Measurements from ENCODE around the gene MAGI1. TPM values are rescaled to one million over a fixed set of nuclear protein-coding genes. Genes with fewer than 3 reads are reported as not detected.

Gene MAGI1
- total RNA-seq, 2 experiments from 2014 or later: not detected

DNA sequence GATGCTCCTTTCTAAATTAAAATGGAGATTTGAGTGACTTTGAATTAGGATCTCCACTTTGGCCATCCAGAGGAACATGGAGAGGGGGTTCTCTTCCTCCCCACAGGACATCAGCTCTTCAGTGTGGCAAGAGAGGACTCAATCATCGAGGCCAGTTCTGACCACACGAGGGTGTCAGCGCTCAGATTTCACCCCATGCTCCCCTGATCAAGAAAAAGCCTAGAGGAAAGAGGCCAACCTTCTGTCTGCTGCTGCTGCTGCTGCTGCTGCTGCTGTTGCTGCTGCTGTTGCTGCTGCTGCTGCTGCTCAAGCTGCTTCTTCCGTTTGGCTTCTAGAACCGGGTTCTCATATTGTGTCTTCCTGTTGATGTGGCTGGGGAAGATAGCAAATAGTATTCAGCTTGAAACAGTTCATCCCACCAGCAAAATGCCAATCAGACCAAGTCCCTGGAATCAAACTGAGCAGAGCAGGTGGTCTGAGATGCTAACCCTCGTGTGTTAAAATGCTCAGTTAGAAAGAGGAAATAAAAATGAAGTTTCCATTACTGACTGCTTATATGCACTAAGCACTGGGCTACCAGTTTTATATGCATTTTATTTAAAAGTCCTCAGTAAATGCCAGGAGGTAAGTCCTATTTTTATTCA lies 599.0 kb downstream of the MAGI1 start:
- intact Hi-C loops (cut with micrococcal nuclease): loop anchor here (10.0 kb wide), 1 partner anchor 905 kb away; no protein-coding TSS in a partner anchor
- Mint-ChIP-seq H3K4me3 (no peak overlapping the region), H3K9me3 (peaks cover 1% of the 10 kb centered on the region), H3K27ac (no peak overlapping the region), H3K36me3 (ENCODE audit: low read depth) (no peaks in the 10 kb centered on the region), H3K27me3 (ENCODE audit: low read depth) (no peaks in the 10 kb centered on the region), H3K4me1 (ENCODE audit: low read depth) (no peaks in the 10 kb centered on the region)
- CTCF ChIA-PET: no interaction called here
- DNase-seq: no peak

DNA sequence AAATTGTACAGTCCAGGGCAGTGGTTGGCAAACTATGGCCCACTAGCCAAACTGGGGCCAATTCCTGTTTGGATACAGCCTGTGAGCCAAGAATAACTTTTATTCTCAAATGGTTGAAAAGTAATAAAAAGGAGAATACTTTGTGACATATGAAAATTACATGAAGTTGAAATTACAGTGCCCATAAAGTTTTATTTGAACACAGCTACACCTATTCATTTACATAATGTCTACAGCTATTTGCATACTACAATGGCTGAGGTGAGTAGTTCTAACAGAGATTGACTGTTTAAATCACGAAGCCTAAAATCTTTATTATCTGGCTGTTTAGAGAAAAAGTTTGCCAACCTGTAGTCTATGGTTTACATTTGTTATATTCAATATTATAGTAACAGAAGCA lies 600.1 kb downstream of the MAGI1 start:
- no peak overlapping the region for H3K4me3 Mint-ChIP-seq
- H3K27ac Mint-ChIP-seq: no peak overlapping the region
- H3K9me3 Mint-ChIP-seq: peaks cover 3% of the 10 kb centered on the region
- no peaks in the 10 kb centered on the region for H3K36me3 Mint-ChIP-seq (ENCODE audit: low read depth)
- H3K27me3 Mint-ChIP-seq (ENCODE audit: low read depth): no peaks in the 10 kb centered on the region
- no peaks in the 10 kb centered on the region for H3K4me1 Mint-ChIP-seq (ENCODE audit: low read depth)
- CTCF ChIA-PET: no interaction called here
- intact Hi-C loops (cut with micrococcal nuclease): loop anchor here (10.0 kb wide), 1 partner anchor 904 kb away; no protein-coding TSS in a partner anchor
- DNase-seq: no peak

DNA sequence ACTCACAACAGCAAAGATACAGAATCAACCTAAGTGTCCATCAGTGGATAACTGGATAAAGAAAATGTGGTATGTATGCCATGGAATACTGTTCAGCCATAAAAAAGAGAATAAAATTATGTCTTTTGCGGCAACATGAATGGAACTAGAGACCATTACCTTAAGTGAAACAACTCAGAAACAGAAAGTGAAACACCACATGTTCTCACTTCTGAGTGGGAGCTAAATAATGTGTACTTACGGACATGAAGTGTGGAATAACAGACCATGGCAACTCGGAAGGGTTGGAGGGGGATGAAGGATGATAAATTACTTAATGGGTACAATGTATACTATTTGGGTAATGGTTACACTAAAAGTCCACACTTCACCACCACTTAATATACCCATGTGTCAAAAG lies 600.6 kb downstream of the MAGI1 start:
- H3K36me3 Mint-ChIP-seq (ENCODE audit: low read depth): no peaks in the 10 kb centered on the region
- intact Hi-C loops (cut with micrococcal nuclease): loop anchor here (10.0 kb wide), 1 partner anchor 903 kb away; no protein-coding TSS in a partner anchor
- H3K27ac Mint-ChIP-seq: no peak overlapping the region
- no peaks in the 10 kb centered on the region for H3K27me3 Mint-ChIP-seq (ENCODE audit: low read depth)
- peaks cover 3% of the 10 kb centered on the region for H3K9me3 Mint-ChIP-seq
- no peaks in the 10 kb centered on the region for H3K4me1 Mint-ChIP-seq (ENCODE audit: low read depth)
- DNase-seq: no peak
- CTCF ChIA-PET: no interaction called here
- no peak overlapping the region for H3K4me3 Mint-ChIP-seq

DNA sequence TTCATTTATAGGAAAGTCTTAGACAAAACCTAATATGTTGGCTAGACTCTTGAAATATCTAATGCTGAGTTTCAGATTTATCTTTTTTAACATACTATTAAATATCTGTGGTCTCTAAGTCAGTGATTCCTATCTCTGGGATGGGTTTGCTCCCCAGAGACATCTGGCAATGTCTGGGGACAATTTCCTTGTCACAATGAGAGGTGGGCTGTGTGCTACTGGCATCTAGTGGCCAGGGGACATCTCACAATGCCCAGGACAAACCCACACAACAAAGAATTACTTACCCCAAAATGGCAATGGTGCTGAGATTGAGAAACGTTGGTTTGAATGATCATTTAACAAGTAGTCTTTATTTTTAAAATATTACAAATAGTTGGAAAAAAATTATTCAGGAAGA lies 602.1 kb downstream of the MAGI1 start:
- H3K4me1 Mint-ChIP-seq (ENCODE audit: low read depth): no peaks in the 10 kb centered on the region
- no peak for DNase-seq

DNA sequence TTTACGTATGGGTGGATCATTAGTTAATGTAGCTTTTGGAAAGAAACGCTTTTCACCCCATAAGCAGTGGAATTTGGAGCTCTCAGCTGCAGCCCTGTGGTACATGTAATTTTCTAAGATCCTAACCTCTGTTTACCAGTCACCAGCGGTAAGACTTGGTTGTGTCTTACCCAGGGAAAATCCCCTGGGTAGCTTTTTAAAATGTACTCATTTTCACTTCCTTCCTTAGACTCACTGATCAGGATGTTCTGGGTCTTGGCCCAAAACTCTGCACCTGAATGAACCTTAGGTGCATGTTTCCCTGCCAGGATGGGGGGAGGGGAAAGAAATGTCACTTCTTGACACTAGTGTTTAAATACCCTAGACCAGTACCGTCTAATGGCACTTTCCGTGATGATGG lies 605.2 kb downstream of the MAGI1 start:
- Mint-ChIP-seq H3K9me3 (peaks cover 4% of the 10 kb centered on the region), H3K4me3 (no peak overlapping the region), H3K27ac (no peak overlapping the region), H3K27me3 (ENCODE audit: low read depth) (no peaks in the 10 kb centered on the region), H3K4me1 (ENCODE audit: low read depth) (no peaks in the 10 kb centered on the region), H3K36me3 (ENCODE audit: low read depth) (no peaks in the 10 kb centered on the region)
- DNase-seq: no peak
- intact Hi-C loops (cut with micrococcal nuclease): loop anchor here (10.0 kb wide), 1 partner anchor 899 kb away; no protein-coding TSS in a partner anchor
- CTCF ChIA-PET: no interaction called here

More for the DNA sequence above, 602.1 kb downstream of the MAGI1 start:
- peaks cover 3% of the 10 kb centered on the region for H3K9me3 Mint-ChIP-seq
- CTCF ChIA-PET: no interaction called here
- intact Hi-C loops (cut with micrococcal nuclease): loop anchor here (10.0 kb wide), 1 partner anchor 902 kb away; no protein-coding TSS in a partner anchor
- no peak overlapping the region for H3K27ac Mint-ChIP-seq
- H3K4me3 Mint-ChIP-seq: no peak overlapping the region
- no peaks in the 10 kb centered on the region for H3K36me3 Mint-ChIP-seq (ENCODE audit: low read depth)
- H3K27me3 Mint-ChIP-seq (ENCODE audit: low read depth): no peaks in the 10 kb centered on the region

DNA sequence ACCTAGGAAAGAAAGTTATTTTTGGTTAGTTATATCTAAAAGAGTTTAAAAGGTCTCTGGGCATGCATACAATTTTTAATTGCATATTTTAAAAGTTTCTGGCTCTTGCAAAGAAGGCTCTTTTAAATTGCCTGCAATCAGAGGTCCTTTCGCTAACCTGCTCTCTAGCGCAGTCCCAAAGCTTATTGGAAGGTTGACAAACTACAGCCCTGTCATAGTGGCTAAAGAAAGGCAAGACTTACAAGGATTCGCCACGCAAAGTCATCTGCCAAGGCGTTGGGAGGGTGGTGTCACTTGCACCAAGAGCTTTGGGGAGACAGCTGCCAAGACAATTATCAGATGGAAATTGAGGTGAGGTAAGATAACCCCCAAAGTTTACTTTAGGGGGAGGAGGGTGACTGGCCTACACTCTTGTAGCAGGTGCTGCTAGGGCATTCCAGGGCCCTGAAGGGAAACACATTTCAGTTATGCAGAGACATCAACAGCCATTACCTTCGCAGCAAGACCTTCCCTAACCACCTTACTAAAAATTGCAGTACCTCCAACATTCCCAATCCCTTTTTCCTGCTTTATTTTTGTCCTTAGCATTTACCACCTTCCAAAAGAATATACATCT lies 606.2 kb downstream of the MAGI1 start:
- CTCF ChIA-PET: no interaction called here
- Mint-ChIP-seq H3K27ac (no peak overlapping the region), H3K4me1 (ENCODE audit: low read depth) (no peaks in the 10 kb centered on the region), H3K27me3 (ENCODE audit: low read depth) (no peaks in the 10 kb centered on the region), H3K9me3 (peaks cover 3% of the 10 kb centered on the region), H3K36me3 (ENCODE audit: low read depth) (no peaks in the 10 kb centered on the region), H3K4me3 (no peak overlapping the region)
- intact Hi-C loops (cut with micrococcal nuclease): loop anchor here (10.0 kb wide), 1 partner anchor 898 kb away; no protein-coding TSS in a partner anchor
- DNase-seq: no peak

DNA sequence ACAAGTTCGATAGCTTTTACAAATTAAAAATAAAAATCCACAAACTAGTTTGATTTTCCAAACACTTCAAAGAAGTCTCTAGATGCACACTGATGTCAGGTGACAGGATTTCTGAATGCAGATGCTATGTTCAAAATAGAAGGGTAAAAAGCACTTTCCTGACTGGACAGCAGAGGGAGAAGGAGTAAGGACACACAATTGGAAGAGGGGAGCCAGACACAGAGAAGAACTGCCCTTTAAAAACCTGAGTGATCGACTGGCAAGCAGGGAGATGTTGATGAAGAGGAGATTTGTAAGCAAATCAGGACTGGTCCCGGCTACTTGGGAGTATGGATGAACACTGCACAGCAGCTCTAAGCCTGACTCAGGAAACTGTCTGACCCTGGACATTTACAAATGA lies 612.8 kb downstream of the MAGI1 start:
- intact Hi-C loops (cut with micrococcal nuclease): no loop called here
- no peaks in the 10 kb centered on the region for H3K27me3 Mint-ChIP-seq (ENCODE audit: low read depth)

DNA sequence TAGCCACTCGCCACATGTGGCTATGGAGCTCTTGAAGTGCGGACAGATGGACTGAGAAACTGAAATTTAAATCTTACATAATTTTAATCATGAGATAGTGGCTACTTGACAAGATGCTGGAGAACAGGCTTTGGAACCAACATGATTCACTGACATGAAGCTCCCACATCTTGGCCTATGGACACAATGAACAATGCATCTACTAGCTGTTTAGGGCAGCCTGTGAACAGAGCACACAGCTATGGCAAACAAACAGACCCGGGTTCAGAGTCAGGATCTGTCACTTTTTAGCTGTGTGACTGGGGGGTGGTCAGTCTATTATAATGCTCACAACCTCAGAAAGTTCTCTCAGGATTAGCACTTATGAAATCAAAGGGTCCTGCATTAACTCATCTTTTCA lies 616.6 kb downstream of the MAGI1 start:
- intact Hi-C loops (cut with micrococcal nuclease): no loop called here
- no peaks in the 10 kb centered on the region for H3K9me3 Mint-ChIP-seq
- CTCF ChIA-PET: no interaction called here
- H3K36me3 Mint-ChIP-seq (ENCODE audit: low read depth): no peaks in the 10 kb centered on the region
- H3K4me1 Mint-ChIP-seq (ENCODE audit: low read depth): no peaks in the 10 kb centered on the region
- H3K27ac Mint-ChIP-seq: no peak overlapping the region
- no peaks in the 10 kb centered on the region for H3K27me3 Mint-ChIP-seq (ENCODE audit: low read depth)
- H3K4me3 Mint-ChIP-seq: no peak overlapping the region
- DNase-seq: no peak

More for the DNA sequence above, 612.8 kb downstream of the MAGI1 start:
- Mint-ChIP-seq H3K4me3 (no peak overlapping the region), H3K9me3 (peaks cover 1% of the 10 kb centered on the region), H3K27ac (no peak overlapping the region), H3K4me1 (ENCODE audit: low read depth) (no peaks in the 10 kb centered on the region), H3K36me3 (ENCODE audit: low read depth) (no peaks in the 10 kb centered on the region)
- DNase-seq: no peak
- CTCF ChIA-PET: no interaction called here

DNA sequence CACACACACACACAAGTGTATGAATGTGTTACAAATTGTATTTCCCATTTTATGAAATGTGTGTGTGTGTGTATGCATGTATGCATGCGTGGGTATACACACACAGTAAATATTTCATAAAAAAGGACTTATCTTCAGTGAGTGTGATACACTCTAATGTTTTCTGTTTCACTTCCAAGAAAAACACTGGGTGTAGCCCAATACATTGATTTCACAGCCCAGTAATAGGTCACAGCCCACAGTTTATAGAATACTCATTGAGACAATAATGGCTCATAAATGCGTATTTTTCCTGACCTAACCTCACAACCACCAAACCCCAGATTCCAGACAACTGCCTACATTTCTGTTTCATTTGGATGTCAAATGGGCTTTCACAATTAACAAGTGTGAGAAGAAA lies 619.5 kb downstream of the MAGI1 start:
- no peaks in the 10 kb centered on the region for H3K9me3 Mint-ChIP-seq
- no peak overlapping the region for H3K4me3 Mint-ChIP-seq
- no peaks in the 10 kb centered on the region for H3K36me3 Mint-ChIP-seq (ENCODE audit: low read depth)
- CTCF ChIA-PET: no interaction called here
- DNase-seq: no peak
- intact Hi-C loops (cut with micrococcal nuclease): no loop called here
- H3K4me1 Mint-ChIP-seq (ENCODE audit: low read depth): no peaks in the 10 kb centered on the region
- peaks cover 2% of the 10 kb centered on the region for H3K27me3 Mint-ChIP-seq (ENCODE audit: low read depth)
- no peak overlapping the region for H3K27ac Mint-ChIP-seq

DNA sequence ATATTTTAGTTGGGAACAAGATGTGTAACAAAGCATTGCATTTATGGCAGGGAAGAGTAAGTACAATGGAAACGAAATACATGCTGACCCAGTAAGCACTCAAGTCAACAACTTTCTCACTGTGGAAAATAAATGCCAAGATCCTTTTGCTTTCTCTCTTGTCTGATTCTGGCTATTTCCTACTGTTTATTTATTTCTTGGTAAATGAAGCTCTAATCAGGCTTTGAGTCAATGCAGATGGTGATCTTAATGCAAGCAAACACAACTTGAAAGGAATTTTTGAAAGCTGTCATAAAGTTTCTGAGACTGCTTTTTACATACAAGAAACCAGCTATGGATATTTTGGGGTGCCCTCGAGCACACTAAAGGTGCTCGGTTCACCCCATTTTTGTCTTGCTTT lies 624.8 kb downstream of the MAGI1 start:
- Mint-ChIP-seq H3K36me3 (ENCODE audit: low read depth) (no peaks in the 10 kb centered on the region), H3K9me3 (peaks cover 3% of the 10 kb centered on the region), H3K4me1 (ENCODE audit: low read depth) (no peaks in the 10 kb centered on the region), H3K27me3 (ENCODE audit: low read depth) (peaks cover 2% of the 10 kb centered on the region), H3K27ac (no peak overlapping the region), H3K4me3 (no peak overlapping the region)
- DNase-seq: no peak
- intact Hi-C loops (cut with micrococcal nuclease): no loop called here
- CTCF ChIA-PET: no interaction called here

DNA sequence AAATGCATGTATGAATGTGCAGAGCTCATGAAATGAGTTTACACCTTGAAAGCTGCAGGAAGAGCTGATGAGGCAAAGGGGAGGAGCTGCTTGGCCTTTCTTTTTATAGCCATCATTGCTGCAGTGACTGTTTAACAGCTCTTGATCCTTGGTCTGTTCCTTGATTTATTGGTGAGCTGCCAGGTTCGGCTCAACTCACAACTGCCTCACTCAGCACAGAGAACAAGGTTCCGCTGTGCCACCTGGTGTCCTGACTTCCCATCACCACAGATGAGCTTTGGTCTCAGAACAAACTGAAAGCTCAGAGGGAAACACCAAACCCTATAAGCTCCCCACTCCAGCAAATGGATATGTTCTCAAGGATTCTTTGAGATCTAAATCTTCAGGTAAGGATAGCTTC lies 626.1 kb downstream of the MAGI1 start:
- peaks cover 2% of the 10 kb centered on the region for H3K27me3 Mint-ChIP-seq (ENCODE audit: low read depth)
- H3K36me3 Mint-ChIP-seq (ENCODE audit: low read depth): no peaks in the 10 kb centered on the region
- no peak for DNase-seq
- H3K4me3 Mint-ChIP-seq: no peak overlapping the region
- H3K9me3 Mint-ChIP-seq: peaks cover 3% of the 10 kb centered on the region
- H3K27ac Mint-ChIP-seq: no peak overlapping the region
- CTCF ChIA-PET: no interaction called here
- no peaks in the 10 kb centered on the region for H3K4me1 Mint-ChIP-seq (ENCODE audit: low read depth)
- intact Hi-C loops (cut with micrococcal nuclease): no loop called here

DNA sequence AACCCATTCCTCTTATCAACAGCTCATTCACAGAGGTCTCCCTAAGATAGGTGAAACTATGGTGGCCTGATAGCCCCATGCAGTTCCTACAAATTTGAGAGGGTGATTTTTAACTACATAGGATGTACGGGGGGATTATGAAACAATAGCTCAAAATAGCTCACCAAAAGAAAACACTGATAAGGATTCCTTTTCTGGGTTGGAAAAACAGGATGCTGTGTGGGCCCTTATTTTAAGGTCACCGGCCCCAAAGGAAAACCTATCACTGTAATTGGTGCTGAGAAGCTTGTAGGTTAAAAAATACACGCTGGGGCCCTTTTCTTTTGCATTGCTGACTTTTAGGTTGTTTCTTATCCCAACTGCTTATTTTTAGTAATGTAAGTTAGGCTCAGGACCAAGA lies 627.4 kb downstream of the MAGI1 start:
- Mint-ChIP-seq H3K9me3 (peaks cover 3% of the 10 kb centered on the region), H3K4me1 (ENCODE audit: low read depth) (no peaks in the 10 kb centered on the region), H3K27me3 (ENCODE audit: low read depth) (peaks cover 2% of the 10 kb centered on the region), H3K4me3 (no peak overlapping the region), H3K27ac (no peak overlapping the region), H3K36me3 (ENCODE audit: low read depth) (no peaks in the 10 kb centered on the region)
- no peak for DNase-seq
- intact Hi-C loops (cut with micrococcal nuclease): no loop called here
- CTCF ChIA-PET: interaction anchor here (0.6 kb wide), 1 partner anchor 113 kb away, joined by 3 read pairs; no protein-coding TSS in a partner anchor

DNA sequence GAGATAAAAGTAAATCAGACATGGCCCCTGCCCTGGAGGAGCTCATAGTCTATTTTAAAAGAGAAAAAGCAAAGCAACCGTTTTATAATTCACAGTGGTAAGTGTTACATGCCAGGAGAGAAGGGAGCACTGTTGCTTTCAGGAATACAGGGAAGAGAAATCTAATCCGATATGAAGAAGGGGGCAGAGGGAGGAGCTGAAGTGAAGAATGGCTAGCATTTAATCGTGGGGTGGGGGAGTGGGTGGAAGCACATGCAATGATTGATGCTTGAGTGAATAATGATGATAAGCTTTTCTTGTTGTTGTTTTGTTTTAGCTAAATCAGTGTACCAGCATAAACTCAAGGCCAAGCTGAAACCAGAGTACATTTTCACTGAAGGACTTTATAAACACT lies 629.5 kb downstream of the MAGI1 start:
- Mint-ChIP-seq H3K27ac (no peak overlapping the region), H3K9me3 (peaks cover 3% of the 10 kb centered on the region), H3K4me1 (ENCODE audit: low read depth) (no peaks in the 10 kb centered on the region), H3K36me3 (ENCODE audit: low read depth) (no peaks in the 10 kb centered on the region), H3K27me3 (ENCODE audit: low read depth) (no peaks in the 10 kb centered on the region), H3K4me3 (no peak overlapping the region)
- DNase-seq: no peak
- CTCF ChIA-PET: no interaction called here
- intact Hi-C loops (cut with micrococcal nuclease): no loop called here
